Mucosa of rectum (tissue), 2 donors: Measurements from ENCODE around the gene ELSPBP1.
"Not testable (repeated sequence)": the region's sequence is repeated elsewhere in the genome, so short reads cannot be mapped to it uniquely, and the experiment has no call there.

Source experiments
- H3K27ac ChIP-seq, 2 donors: one replicate each; pipeline ENCODE4 v1.7.0; 2013; ENCODE audit warnings: inconsistent platforms in 2 of 2, low read depth in 2 of 2, low read length in 2 of 2
- H3K27me3 ChIP-seq, 2 donors: one replicate each; pipeline ENCODE4 v1.7.0; 2013; ENCODE audit warnings: low read length in 2 of 2; ENCODE audit not compliant: control insufficient read depth in 2 of 2, insufficient read depth in 2 of 2
- H3K36me3 ChIP-seq, 2 donors: one replicate each; pipeline ENCODE4 v1.7.0; 2013; ENCODE audit warnings: low read length in 2 of 2; ENCODE audit not compliant: control insufficient read depth in 2 of 2, insufficient read depth in 2 of 2
- H3K4me1 ChIP-seq, 2 donors: one replicate each; pipeline ENCODE4 v1.7.0; 2013; ENCODE audit warnings: low read length in 2 of 2, mild to moderate bottlenecking in 1 of 2; ENCODE audit not compliant: control insufficient read depth in 2 of 2, insufficient read depth in 2 of 2
- H3K4me3 ChIP-seq, 2 donors: one replicate each; pipeline ENCODE4 v1.7.0; 2013; ENCODE audit warnings: low read length in 2 of 2
- H3K9ac ChIP-seq, 2 donors: one replicate each; pipeline ENCODE4 v1.7.0; 2013; ENCODE audit warnings: low read length in 2 of 2, low read depth in 1 of 2, mild to moderate bottlenecking in 1 of 2
- H3K9me3 ChIP-seq, 2 donors: one replicate each; pipeline ENCODE4 v1.7.0; 2013; ENCODE audit warnings: low read length in 2 of 2; ENCODE audit not compliant: control insufficient read depth in 2 of 2
- donor health status: healthy.
- donor health status: Normal muscosa, but diverticular disease.

Gene ELSPBP1

DNA sequence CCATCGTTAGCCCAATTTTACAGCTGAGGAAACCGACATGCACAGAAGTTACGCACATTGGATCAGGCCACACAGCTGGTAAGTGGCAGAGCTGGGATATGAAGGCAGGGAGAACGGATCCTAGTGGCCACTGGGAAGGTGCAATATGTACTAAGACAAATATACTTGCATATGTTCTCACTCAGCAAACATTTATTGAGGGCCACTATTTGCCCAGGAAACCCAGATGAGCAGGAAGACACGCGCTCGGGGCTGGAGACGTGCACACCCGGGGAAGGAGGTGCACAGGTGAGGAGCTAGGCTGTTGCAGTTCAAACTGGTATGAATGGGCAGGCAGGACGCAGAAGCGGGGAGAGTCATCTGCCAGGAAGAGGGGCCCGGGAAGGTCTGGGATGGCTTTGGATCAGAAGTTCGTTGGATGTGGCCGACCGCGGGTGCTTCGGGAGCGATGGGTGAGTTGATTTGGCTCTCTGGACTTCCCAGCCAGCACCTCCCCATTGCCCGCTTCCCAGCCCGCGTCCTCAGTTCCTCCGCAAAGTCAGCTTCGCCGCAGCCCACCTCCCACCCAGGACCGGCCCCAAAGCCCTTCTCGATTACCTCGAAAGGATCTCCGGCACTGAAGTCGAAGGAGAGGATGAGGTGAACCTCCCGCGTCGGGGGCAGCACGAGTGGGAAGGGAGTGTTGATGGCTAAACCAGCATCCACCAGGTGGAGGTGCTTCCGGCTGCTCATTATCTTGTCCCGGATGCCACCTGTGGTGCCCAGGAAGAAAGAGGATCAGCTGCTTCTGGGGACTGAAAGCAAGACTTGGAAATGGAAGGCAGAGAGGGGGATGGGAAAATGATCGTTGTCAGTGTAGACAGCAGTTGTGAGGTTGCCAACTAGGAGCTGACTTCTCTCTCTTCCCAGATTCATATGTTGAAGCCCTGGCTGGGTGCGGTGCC is 67.2 kb downstream of the ELSPBP1 start:
- Histone ChIP-seq H3K27ac (no peak overlapping the region), H3K27me3 (no peaks in the 10 kb centered on the region), H3K4me1 (no peaks in the 10 kb centered on the region), H3K36me3 (no peaks in the 10 kb centered on the region), H3K9me3 (no peaks in the 10 kb centered on the region), H3K4me3 (no peak overlapping the region), H3K9ac (no peak overlapping the region)

DNA sequence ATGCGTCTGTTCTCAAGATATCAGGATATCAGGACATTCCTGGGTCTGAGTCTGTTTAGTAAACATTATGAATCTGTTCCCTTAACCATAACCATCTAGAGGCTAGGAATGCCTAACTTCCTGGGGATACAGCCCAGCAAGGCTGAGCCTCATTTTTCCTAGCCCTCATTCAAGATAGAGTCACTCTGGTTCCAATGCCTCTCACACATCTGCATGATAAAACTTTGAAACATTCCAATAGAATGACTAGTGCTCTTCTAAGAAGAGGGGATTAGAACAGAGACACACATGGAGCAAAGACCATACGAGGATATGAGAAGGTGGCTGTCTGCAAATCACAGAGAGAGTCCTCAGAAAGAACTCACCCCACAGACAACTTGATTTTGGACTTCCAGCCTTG is 70.1 kb downstream of the ELSPBP1 start:
- Histone ChIP-seq H3K27ac (no peak overlapping the region), H3K4me3 (no peak overlapping the region), H3K36me3 (peaks cover 0 to 3% of the 10 kb centered on the region in 2 donors), H3K4me1 (no peaks in the 10 kb centered on the region), H3K9me3 (no peaks in the 10 kb centered on the region), H3K9ac (no peak overlapping the region), H3K27me3 (no peaks in the 10 kb centered on the region)

GRCh38 chr19:48069435-48069834 is 75.0 kb downstream of the ELSPBP1 start:
- Histone ChIP-seq H3K36me3 (peaks cover 0 to 6% of the 10 kb centered on the region in 2 donors), H3K4me1 (no peaks in the 10 kb centered on the region), H3K27ac (no peak overlapping the region), H3K9me3 (no peaks in the 10 kb centered on the region), H3K27me3 (no peaks in the 10 kb centered on the region), H3K4me3 (no peak overlapping the region), H3K9ac (no peak overlapping the region)

- H3K27ac ChIP-seq, H3K9me3 ChIP-seq, H3K27me3 ChIP-seq, H3K4me1 ChIP-seq, H3K4me3 ChIP-seq, H3K36me3 ChIP-seq, H3K9ac ChIP-seq: not testable (repeated sequence)
These were observed 75.8 kb downstream of the ELSPBP1 start for GRCh38 chr19:48070177-48070769.
